Liver (tissue), 9 donors: ENCODE measurements around the gene DISC1. TPM values are rescaled to one million over a fixed set of nuclear protein-coding genes. Genes with fewer than 3 reads are reported as not detected.
"Not testable (repeated sequence)": the region's sequence is repeated elsewhere in the genome, so short reads cannot be mapped to it uniquely, and the experiment has no call there.

ENCODE experiments used
- DNase-seq: peaks from one replicate; pipeline ENCODE4 v3.0.0-alpha.2; 2017; ENCODE audit warnings: low spot score
- H3K27ac ChIP-seq, 2 donors: one replicate each; pipeline ENCODE4 v1.7.0; 2013; ENCODE audit warnings: inconsistent platforms in 2 of 2, low read length in 2 of 2, control low read depth in 1 of 2, low read depth in 1 of 2, mild to moderate bottlenecking in 1 of 2
- H3K27me3 ChIP-seq, 4 donors: one replicate each; pipeline versions ENCODE4 v1.6.1 to v1.7.0; 2013; ENCODE audit warnings: low read length in 3 of 4, inconsistent platforms in 1 of 4, mild to moderate bottlenecking in 1 of 4, moderate library complexity in 1 of 4; ENCODE audit not compliant: control insufficient read depth in 4 of 4, insufficient read depth in 4 of 4
- H3K36me3 ChIP-seq, 4 donors: one replicate each; pipeline versions ENCODE4 v1.6.1 to v1.7.0; 2013; ENCODE audit warnings: low read length in 3 of 4, mild to moderate bottlenecking in 3 of 4, low read depth in 1 of 4, moderate library complexity in 1 of 4; ENCODE audit not compliant: control insufficient read depth in 4 of 4, insufficient read depth in 3 of 4
- H3K4me1 ChIP-seq, 4 donors: one replicate each; pipeline versions ENCODE4 v1.6.1 to v1.7.0; 2013; ENCODE audit warnings: low read length in 3 of 4, mild to moderate bottlenecking in 3 of 4, moderate library complexity in 1 of 4; ENCODE audit not compliant: control insufficient read depth in 4 of 4, insufficient read depth in 4 of 4
- H3K4me3 ChIP-seq, 3 donors: one replicate each; pipeline versions ENCODE4 v1.6.1 to v1.7.0; 2013; ENCODE audit warnings: low read length in 3 of 3, control low read depth in 1 of 3, low read depth in 1 of 3, mild to moderate bottlenecking in 1 of 3
- H3K9ac ChIP-seq, 2 donors: one replicate each; pipeline ENCODE4 v1.7.0; 2013; ENCODE audit warnings: low read length in 2 of 2, mild to moderate bottlenecking in 2 of 2, moderate library complexity in 2 of 2, control low read depth in 1 of 2, low read depth in 1 of 2
- H3K9me3 ChIP-seq, 4 donors: one replicate each; pipeline versions ENCODE4 v1.6.1 to v1.7.0; 2013; ENCODE audit warnings: low read length in 3 of 4; ENCODE audit not compliant: control insufficient read depth in 4 of 4
- FOXA1 ChIP-seq: IDR thresholded peaks from 2 replicates; pipeline ENCODE4 v1.6.1; 2016; ENCODE audit warnings: antibody characterized with exemption
- FOXA2 ChIP-seq: IDR thresholded peaks from 2 replicates; pipeline ENCODE4 v1.6.1; 2016; ENCODE audit warnings: antibody characterized with exemption
- HNF4A ChIP-seq, 2 donors: conservative IDR thresholded peaks; 2 replicates each; pipeline ENCODE4 v1.6.1; 2016; ENCODE audit warnings: antibody characterized with exemption in 2 of 2, mild to moderate bottlenecking in 2 of 2
- HNF4G ChIP-seq: IDR thresholded peaks from 2 replicates; pipeline ENCODE4 v1.6.1; 2016; ENCODE audit warnings: antibody characterized with exemption
- JUND ChIP-seq, 2 donors: IDR thresholded peaks; 2 replicates each; pipeline ENCODE4 v1.6.1; 2016; ENCODE audit warnings: antibody characterized with exemption in 2 of 2
- MAX ChIP-seq: IDR thresholded peaks from 2 replicates; pipeline ENCODE4 v1.6.1; 2016; ENCODE audit warnings: antibody characterized with exemption
- NR2F2 ChIP-seq: IDR thresholded peaks from 2 replicates; pipeline ENCODE4 v1.6.1; 2016; ENCODE audit warnings: antibody characterized with exemption
- RAD21 ChIP-seq, 2 donors: IDR thresholded peaks; 2 replicates each; pipeline ENCODE4 v1.6.1; 2016; ENCODE audit warnings: antibody characterized with exemption in 2 of 2, mild to moderate bottlenecking in 2 of 2
- REST ChIP-seq: IDR thresholded peaks from 2 replicates; pipeline ENCODE4 v1.6.1; 2016; ENCODE audit warnings: antibody characterized with exemption, mild to moderate bottlenecking
- RXRA ChIP-seq, 2 donors: IDR thresholded peaks; 2 replicates each; pipeline ENCODE4 v1.6.1; 2017 to 2018; ENCODE audit warnings: antibody characterized with exemption in 2 of 2, mild to moderate bottlenecking in 1 of 2
- SP1 ChIP-seq: IDR thresholded peaks from 2 replicates; pipeline ENCODE4 v1.6.1; 2018; ENCODE audit warnings: antibody characterized with exemption, mild to moderate bottlenecking
- TAF1 ChIP-seq: conservative IDR thresholded peaks from 2 replicates; pipeline ENCODE4 v1.6.1; 2016; ENCODE audit warnings: antibody characterized with exemption, mild to moderate bottlenecking
- WGBS: extraction: QIAGEN DNeasy Blood & Tissue Kit; methylation state at CpG from one replicate; pipeline ENCODE4 v1.1.7; 2013; 5-methylcytosine and 5-hydroxymethylcytosine counted together
- polyA plus RNA-seq, 2 donors: library from polyadenylated mRNA; stranded (reverse) in 1 of 2; unstranded in 1 of 2; fragments of 200-250 nt in 1 of 2; fragments of >200 nt in 1 of 2; fragmentation: Nextera tagmentation in 1 of 2; extraction: Ambion mirVana in 1 of 2; gene quantifications; one replicate each; pipeline versions ENCODE4 v1.2.1 to v1.2.3, GENCODE V29; 2013 to 2015
- total RNA-seq, 2 donors: library from RNA; depleted of rRNA; stranded (reverse); fragments of >200 nt; gene quantifications; one replicate each; pipeline ENCODE4 v1.2.3, GENCODE V29; 2014
- TF ChIP-seq, protein P1 (sequence below): IDR thresholded peaks from 2 replicates; pipeline ENCODE4 v1.6.1; 2016; ENCODE audit warnings: antibody characterized with exemption
- TF ChIP-seq, protein P2 (sequence below): fragments of 150-350 bp; IDR thresholded peaks from 2 replicates; pipeline ENCODE4 v1.5.1; 2017; ENCODE audit warnings: improper control_type of control experiment, low read depth, low read length; ENCODE audit not compliant: missing input control
- TF ChIP-seq, protein P3 (sequence below): IDR thresholded peaks from 2 replicates; pipeline ENCODE4 v1.6.1; 2016; ENCODE audit warnings: antibody characterized with exemption
- donor health status: healthy.
- donor health status: healthy.
- donor health status: healthy.
- donor health status: healthy.
- donor health status: healthy.

The DISC1 gene
- total and polyA plus RNA-seq, 4 donors = 0.45 to 6.3 (median 2.3) TPM

DNA sequence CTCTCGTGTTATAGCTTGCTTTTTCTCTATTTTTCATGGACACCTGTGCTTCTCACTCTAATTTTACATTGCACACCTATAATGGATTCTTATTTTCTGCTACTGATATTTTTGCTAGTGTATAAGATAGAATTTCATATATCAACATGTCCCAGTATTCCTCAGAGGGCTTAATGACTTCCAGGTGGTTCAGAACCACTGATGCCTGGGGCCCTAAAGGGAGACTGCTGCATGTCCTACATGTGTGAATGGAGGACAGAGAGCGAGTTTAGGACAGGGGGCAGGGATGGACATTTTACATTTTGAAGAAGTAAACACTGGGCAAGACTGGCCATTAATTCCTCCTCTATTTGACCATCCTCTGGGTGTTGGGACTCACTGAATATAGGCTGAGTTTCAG, 100.6 kb downstream of the DISC1 start:
- H3K9ac ChIP-seq = no peak overlapping the region
- TF ChIP-seq RXRA (IDR thresholded peaks at IDR 0.05) (no peak), FOXA1 (no peak), NR2F2 (no peak), HNF4G (no peak), MAX (no peak), REST (no peak)
- TF ChIP-seq, protein P1, sequence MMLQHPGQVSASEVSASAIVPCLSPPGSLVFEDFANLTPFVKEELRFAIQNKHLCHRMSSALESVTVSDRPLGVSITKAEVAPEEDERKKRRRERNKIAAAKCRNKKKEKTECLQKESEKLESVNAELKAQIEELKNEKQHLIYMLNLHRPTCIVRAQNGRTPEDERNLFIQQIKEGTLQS = no peak
- TF ChIP-seq, protein P2, sequence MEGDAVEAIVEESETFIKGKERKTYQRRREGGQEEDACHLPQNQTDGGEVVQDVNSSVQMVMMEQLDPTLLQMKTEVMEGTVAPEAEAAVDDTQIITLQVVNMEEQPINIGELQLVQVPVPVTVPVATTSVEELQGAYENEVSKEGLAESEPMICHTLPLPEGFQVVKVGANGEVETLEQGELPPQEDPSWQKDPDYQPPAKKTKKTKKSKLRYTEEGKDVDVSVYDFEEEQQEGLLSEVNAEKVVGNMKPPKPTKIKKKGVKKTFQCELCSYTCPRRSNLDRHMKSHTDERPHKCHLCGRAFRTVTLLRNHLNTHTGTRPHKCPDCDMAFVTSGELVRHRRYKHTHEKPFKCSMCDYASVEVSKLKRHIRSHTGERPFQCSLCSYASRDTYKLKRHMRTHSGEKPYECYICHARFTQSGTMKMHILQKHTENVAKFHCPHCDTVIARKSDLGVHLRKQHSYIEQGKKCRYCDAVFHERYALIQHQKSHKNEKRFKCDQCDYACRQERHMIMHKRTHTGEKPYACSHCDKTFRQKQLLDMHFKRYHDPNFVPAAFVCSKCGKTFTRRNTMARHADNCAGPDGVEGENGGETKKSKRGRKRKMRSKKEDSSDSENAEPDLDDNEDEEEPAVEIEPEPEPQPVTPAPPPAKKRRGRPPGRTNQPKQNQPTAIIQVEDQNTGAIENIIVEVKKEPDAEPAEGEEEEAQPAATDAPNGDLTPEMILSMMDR = no peak
- no peak overlapping the region for H3K4me3 ChIP-seq
- 80% methylated on average over 2 of the region's 2 CpGs for WGBS
- no peaks in the 10 kb centered on the region for H3K36me3 ChIP-seq
- DNase-seq = no peak
- H3K9me3 ChIP-seq = no peaks in the 10 kb centered on the region
- no peaks in the 10 kb centered on the region for H3K4me1 ChIP-seq
- no peak overlapping the region for H3K27ac ChIP-seq
- no peaks in the 10 kb centered on the region for H3K27me3 ChIP-seq

GRCh38 chr1:231728987-231729386, 102.4 kb downstream of the DISC1 start:
- H3K27me3 ChIP-seq, DNase-seq, H3K4me1 ChIP-seq, H3K27ac ChIP-seq, H3K4me3 ChIP-seq, H3K9ac ChIP-seq, H3K9me3 ChIP-seq, H3K36me3 ChIP-seq: not testable (repeated sequence)
- WGBS = 90% methylated on average over 3 of the region's 4 CpGs

DNA sequence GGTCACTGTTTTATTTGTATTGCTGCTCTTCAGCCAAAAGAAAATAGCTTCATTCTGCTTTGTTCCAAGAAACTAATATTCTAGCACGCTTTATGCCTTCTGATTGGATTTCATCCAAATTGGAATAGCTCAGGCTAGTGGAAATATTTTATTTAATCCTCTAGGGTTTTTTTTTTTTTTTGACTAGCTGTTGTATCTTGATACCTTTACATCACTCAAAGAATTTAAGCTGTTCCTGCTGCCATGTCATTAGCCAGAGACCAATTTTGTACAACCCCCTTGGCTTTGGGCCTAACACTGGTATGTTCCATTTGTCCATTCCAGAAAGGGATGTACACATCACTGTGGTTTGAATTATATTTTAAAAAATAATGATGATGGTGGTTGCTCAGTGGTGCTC, 103.0 kb downstream of the DISC1 start:
- no peak for DNase-seq
- Histone ChIP-seq H3K27me3 (no peaks in the 10 kb centered on the region), H3K27ac (no peak overlapping the region), H3K9me3 (no peaks in the 10 kb centered on the region), H3K9ac (no peak overlapping the region), H3K36me3 (no peaks in the 10 kb centered on the region), H3K4me3 (no peak overlapping the region), H3K4me1 (no peaks in the 10 kb centered on the region)
- WGBS = 1% methylated on average over 1 of the region's 1 CpG
- TF ChIP-seq FOXA1 (no peak), JUND (IDR thresholded peaks at IDR 0.05) (no peak), MAX (no peak), FOXA2 (no peak), TAF1 (no peak), NR2F2 (no peak), SP1 (no peak), HNF4A (conservative IDR thresholded peaks at IDR 0.05) (no peak), RXRA (IDR thresholded peaks at IDR 0.05) (no peak), HNF4G (no peak), RAD21 (IDR thresholded peaks at IDR 0.05) (no peak)
- TF ChIP-seq, protein P2 = no peak
- TF ChIP-seq, protein P1 = no peak
- TF ChIP-seq, protein P3, sequence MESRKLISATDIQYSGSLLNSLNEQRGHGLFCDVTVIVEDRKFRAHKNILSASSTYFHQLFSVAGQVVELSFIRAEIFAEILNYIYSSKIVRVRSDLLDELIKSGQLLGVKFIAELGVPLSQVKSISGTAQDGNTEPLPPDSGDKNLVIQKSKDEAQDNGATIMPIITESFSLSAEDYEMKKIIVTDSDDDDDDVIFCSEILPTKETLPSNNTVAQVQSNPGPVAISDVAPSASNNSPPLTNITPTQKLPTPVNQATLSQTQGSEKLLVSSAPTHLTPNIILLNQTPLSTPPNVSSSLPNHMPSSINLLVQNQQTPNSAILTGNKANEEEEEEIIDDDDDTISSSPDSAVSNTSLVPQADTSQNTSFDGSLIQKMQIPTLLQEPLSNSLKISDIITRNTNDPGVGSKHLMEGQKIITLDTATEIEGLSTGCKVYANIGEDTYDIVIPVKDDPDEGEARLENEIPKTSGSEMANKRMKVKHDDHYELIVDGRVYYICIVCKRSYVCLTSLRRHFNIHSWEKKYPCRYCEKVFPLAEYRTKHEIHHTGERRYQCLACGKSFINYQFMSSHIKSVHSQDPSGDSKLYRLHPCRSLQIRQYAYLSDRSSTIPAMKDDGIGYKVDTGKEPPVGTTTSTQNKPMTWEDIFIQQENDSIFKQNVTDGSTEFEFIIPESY = no peak
